Nucleus accumbens (tissue), 56 donors: ENCODE data around the gene OR10H5.
"Not testable (repeated sequence)": the region's sequence is repeated elsewhere in the genome, so short reads cannot be mapped to it uniquely, and the experiment has no call there.

Experiments used
- DNase-seq, 56 donors: peaks; one replicate each; lab custom pipeline; 2025; lab: John Stamatoyannopoulos, UW

OR10H5 gene

DNA sequence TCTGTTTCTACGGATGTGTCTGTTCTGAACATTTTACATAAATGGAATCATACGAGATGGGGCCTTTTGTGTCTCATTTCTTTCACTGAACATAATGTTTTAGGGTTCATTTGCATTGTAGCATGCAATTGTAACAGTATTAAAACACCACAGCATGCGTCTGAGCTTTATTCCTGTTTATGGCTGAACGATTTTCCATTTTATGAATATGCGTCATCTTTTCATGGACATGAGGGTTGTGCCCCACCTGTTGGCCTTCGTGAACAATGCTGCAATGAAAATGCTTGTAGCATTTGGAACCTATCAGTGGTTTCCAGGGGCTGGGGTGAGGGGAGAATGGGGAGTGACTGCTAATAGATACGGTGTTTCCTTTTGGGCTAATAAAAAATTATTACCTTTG lies 22.9 kb downstream of the OR10H5 start:
- no peak for DNase-seq

GRCh38 chr19:15811476-15811875 lies 24.0 kb downstream of the OR10H5 start:
- no peak for DNase-seq

GRCh38 chr19:15812060-15812722 lies 24.7 kb downstream of the OR10H5 start:
- DNase-seq = no peak

DNA sequence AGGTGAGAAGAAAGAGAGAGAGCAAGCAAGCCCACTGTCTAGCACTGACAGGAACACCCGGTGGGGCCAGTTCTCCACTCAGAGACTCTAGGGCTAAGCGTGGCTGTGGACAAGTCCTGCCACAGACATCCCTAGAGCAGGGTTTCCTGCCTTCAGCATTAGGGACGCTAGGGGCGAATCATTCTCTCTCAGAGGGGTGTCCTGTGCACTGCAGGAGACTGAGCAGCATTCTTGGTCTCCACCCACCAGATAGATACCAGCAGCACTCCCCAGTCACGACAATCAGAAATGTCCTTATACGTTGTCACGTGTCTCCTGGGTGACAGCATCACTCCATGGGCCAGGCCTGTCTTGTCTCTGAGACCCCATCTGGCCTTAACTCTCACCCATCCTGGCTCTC lies 26.5 kb downstream of the OR10H5 start:
- no peak for DNase-seq

DNA sequence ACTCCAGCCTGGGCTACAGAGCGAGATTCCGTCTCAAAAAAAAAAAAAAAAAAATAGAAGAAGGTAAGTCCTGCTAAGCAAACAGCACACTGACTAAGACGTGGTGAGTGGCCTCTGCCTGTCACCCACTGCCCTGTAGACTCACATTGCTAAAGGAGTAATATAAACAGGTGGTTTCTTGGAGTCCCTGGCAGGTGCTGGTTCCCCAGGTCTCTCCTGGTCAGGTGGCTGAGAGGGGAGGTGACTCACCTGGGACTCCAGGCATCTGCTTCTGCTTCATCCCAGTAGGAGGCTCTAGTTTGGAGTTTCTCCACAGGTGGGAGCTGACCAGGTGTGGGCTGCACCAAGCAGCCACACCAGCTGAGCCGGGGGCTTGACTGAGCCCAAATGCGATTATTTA lies 27.8 kb downstream of the OR10H5 start, which contains the start of gene OR10H1:
OR10H1 (minus strand) TSS at position 359 of the 400 bp plus-strand sequence. CDS start 7,627 bp downstream, outside the sequence.
- no peak for DNase-seq

DNA sequence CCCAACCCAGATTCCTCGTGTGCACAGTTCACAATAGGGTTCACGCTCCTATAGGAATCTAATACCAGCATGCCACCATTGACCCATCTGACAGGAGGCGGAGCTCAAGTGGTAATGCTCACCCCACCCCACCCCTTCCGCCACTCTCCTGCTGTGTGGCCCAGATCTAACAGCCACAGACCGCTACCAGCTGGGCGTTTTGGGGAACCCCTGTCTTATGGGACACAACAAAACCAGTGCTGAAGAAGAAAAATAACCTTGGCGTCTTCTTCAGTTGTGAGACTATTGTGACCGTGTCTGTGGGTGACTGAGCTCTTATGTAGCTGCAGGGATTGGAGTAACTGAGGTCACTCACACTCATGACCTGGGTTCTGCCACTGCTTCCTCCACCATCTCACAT lies 33.2 kb downstream of the OR10H5 start:
- DNase-seq = no peak

DNA sequence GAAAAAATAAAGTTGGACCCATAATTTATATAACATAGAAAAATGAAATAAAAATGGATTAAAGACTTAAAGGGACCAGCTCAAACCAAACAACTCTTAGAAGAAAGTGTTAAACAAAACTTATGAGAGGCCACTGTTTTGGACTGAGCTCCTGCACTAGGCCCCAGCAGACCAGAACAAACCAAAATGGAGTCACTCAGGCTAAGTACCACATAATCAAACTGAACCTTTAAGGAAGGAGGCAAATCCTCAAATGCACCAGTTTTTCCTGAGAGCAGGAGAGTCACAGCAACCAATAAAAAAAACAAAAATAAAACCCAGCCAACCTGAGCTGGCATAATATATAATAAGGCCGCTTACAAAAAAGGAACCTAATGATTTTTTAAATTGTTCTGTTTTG lies 38.3 kb downstream of the OR10H5 start:
- no peak for DNase-seq

- DNase-seq = no peak
Observed at GRCh38 chr19:15828121-15828610, 40.7 kb downstream of the OR10H5 start.

DNA sequence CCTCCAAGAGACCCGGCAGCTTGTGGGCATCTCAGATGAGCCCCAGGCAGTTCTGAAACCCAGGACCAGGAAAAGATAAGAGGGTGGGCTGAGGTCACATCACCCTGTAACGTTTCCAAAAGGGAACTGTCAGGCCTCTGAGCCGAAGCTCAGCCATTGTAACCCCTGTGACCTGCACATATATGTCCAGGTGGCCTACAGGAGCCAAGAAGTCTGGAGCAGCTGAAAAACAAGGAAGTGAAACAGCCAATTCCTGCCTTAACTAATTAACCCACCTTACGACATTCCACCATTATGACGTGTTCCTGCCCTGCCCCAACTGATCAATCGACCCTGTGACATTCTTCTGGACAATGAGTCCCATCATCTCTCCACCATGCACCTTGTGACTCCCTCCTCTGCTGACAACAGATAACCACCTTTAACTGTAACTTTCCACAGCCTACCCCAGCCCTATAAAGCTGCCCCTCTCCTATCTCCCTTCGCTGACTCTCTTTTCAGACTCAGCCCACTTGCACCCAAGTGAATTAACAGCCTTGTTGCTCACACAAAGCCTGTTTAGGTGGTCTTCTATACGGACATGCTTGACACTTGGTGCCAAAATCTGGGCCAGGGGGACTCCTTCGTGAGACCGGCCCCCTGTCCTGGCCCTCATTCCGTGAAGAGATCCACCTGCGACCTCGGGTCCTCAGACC lies 41.3 kb downstream of the OR10H5 start:
- not testable (repeated sequence) for DNase-seq

- no peak for DNase-seq
Observed at GRCh38 chr19:15829306-15829698, 41.8 kb downstream of the OR10H5 start.

- DNase-seq = no peak
Observed at GRCh38 chr19:15829786-15830185, 42.3 kb downstream of the OR10H5 start.

- no peak for DNase-seq
Observed at GRCh38 chr19:15831626-15832025, 44.2 kb downstream of the OR10H5 start.

GRCh38 chr19:15834232-15834631 lies 46.8 kb downstream of the OR10H5 start:
- not testable (repeated sequence) for DNase-seq

DNA sequence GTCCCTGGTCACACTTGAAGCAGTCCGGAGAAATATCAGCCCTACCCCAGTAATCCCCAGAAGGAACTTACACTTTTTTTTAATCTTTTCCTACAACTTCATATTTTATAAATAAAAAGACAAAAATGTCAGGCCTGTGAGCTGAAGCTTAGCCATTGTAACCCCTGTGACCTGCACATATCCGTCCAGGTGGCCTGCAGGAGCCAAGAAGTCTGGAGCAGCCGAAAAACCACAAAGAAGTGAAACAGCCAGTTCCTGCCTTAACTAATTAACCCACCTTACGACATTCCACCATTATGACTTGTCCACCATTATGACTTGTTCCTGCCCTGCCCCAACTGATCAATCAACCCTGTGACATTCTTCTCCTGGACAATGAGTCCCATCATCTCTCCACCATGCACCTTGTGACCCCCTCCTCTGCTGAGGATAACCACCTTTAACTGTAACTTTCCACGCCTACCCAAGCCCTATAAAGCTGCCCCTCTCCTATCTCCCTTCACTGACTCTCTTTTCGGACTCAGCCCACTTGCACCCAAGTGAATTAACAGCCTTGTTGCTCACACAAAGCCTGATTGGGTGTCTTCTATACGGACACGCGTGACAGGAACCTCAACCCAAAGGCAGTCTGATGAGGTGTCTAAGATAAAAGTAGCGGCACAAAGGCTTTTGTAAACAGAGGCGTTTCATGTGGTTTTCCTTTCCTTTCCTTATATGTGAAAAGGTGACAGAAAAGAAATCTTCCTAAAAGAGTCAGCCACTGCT lies 48.3 kb downstream of the OR10H5 start:
- DNase-seq = peak in 2 of 56 donors; percentile 0 to 1

GRCh38 chr19:15836330-15837220 lies 49.1 kb downstream of the OR10H5 start:
- peak; percentile 57 to 98 (median 91) for DNase-seq

- DNase-seq = peak in 5 of 56 donors; percentile 11 to 39 (median 20)
Observed at GRCh38 chr19:15837221-15837731, 49.8 kb downstream of the OR10H5 start.

GRCh38 chr19:15838351-15838750 lies 50.9 kb downstream of the OR10H5 start:
- no peak for DNase-seq

DNA sequence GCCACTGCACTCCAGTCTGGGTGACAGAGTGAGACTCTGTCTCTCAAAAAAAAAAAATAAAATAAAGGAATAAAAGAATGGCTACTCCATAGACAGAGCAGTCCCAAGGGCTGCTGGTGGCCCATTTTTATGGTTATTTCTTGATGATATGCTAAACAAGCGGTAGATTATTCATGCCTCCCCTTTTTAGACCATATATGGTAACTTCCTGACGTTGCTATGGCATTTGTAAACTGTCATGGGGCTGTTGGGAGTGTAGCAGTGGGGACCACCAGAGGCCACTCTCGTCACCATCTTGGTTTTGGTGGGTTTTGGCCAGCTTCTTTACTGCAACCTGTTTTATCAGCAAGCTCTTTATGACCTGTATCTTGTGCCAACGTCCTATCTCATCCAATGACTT lies 52.4 kb downstream of the OR10H5 start:
- DNase-seq = not testable (repeated sequence)

- no peak for DNase-seq
Observed at GRCh38 chr19:15840833-15841232, 53.4 kb downstream of the OR10H5 start.
